HepG2 (cell line): Measurements from ENCODE around the gene CNEP1R1. TPM values are rescaled to one million over a fixed set of nuclear protein-coding genes. Genes with fewer than 3 reads are reported as not detected.
A peak's percentile ranks its signal among the peaks of the same experiment; 100 is the strongest.

ENCODE experiments used
- BCL6 ChIP-seq: IDR thresholded peaks from 2 replicates; pipeline ENCODE4 v1.6.1; 2016; ENCODE audit warnings: missing genetic modification reagents, missing compliant biosample characterization
- ELF4 ChIP-seq: sonication (generic); formaldehyde crosslinking; IDR thresholded peaks from 2 replicates; pipeline ENCODE4 v1.5.0; 2020; ENCODE audit warnings: missing genetic modification reagents, mild to moderate bottlenecking, moderate library complexity, borderline replicate concordance
- FIP1L1 ChIP-seq: fragments of 200-400 bp; formaldehyde crosslinking; IDR thresholded peaks from 2 replicates; pipeline ENCODE4 v1.6.1; 2018; ENCODE audit warnings: low read depth, mild to moderate bottlenecking, low read length, moderate library complexity, borderline replicate concordance; ENCODE audit not compliant: insufficient read depth
- FOXO1 ChIP-seq: sonication (generic); formaldehyde crosslinking; IDR thresholded peaks from 2 replicates; pipeline ENCODE4 v1.4.0; 2020; ENCODE audit warnings: missing genetic modification reagents
- GPN1 ChIP-seq: sonication (generic); formaldehyde crosslinking; IDR thresholded peaks from 2 replicates; pipeline ENCODE4 v1.5.1; 2020; ENCODE audit warnings: missing genetic modification reagents, borderline replicate concordance
- HNRNPUL1 ChIP-seq: fragments of 200-400 bp; formaldehyde crosslinking; IDR thresholded peaks from 2 replicates; pipeline ENCODE4 v1.6.1; 2017; ENCODE audit warnings: low read depth, mild to moderate bottlenecking, low read length, moderate library complexity
- KDM5A ChIP-seq: fragments of 200-600 bp; sonication (generic); IDR thresholded peaks from 2 replicates; pipeline ENCODE4 v1.7.0; 2018; ENCODE audit warnings: antibody characterized with exemption, mild to moderate bottlenecking, low read length, borderline replicate concordance
- KLF13 ChIP-seq: sonication (generic); formaldehyde crosslinking; IDR thresholded peaks from 2 replicates; pipeline ENCODE4 v1.4.0; 2020; ENCODE audit warnings: mild to moderate bottlenecking, missing genetic modification reagents
- NCOA5 ChIP-seq: sonication (generic); formaldehyde crosslinking; IDR thresholded peaks from 2 replicates; pipeline ENCODE4 v1.4.0; 2020; ENCODE audit warnings: missing genetic modification reagents
- NFATC3 ChIP-seq: sonication (generic); formaldehyde crosslinking; IDR thresholded peaks from 2 replicates; pipeline ENCODE4 v1.5.1; 2020; ENCODE audit warnings: mild to moderate bottlenecking, missing genetic modification reagents
- PAWR ChIP-seq: sonication (generic); formaldehyde crosslinking; IDR thresholded peaks from 2 replicates; pipeline ENCODE4 v1.4.0; 2020; ENCODE audit warnings: missing genetic modification reagents, mild to moderate bottlenecking, borderline replicate concordance
- RBAK ChIP-seq: sonication (generic); formaldehyde crosslinking; IDR thresholded peaks from 2 replicates; pipeline ENCODE4 v1.5.1; 2020; ENCODE audit warnings: mild to moderate bottlenecking, missing genetic modification reagents
- RCOR2 ChIP-seq: IDR thresholded peaks from 2 replicates; pipeline ENCODE4 v1.6.1; 2016; ENCODE audit warnings: missing biosample characterization, missing genetic modification reagents
- REST ChIP-seq, 2 experiments: IDR thresholded peaks; 2 replicates each; pipeline ENCODE4 v1.6.1; 2011 to 2012; ENCODE audit warnings: low read length in 2 of 2, borderline replicate concordance in 1 of 2, low read depth in 1 of 2, mild to moderate bottlenecking in 1 of 2, moderate library complexity in 1 of 2
- SIX1 ChIP-seq: sonication (generic); formaldehyde crosslinking; IDR thresholded peaks from 2 replicates; pipeline ENCODE4 v1.4.0; 2020; ENCODE audit warnings: missing genetic modification reagents, borderline replicate concordance
- SNAPC2 ChIP-seq: sonication (generic); formaldehyde crosslinking; IDR thresholded peaks from 2 replicates; pipeline ENCODE4 v1.8.1; 2022; ENCODE audit warnings: mild to moderate bottlenecking, missing genetic modification reagents
- SOX5 ChIP-seq: IDR thresholded peaks from 2 replicates; pipeline ENCODE4 v1.6.1; 2016; ENCODE audit warnings: borderline replicate concordance
- TARDBP ChIP-seq: sonication (generic); formaldehyde crosslinking; IDR thresholded peaks from 2 replicates; pipeline ENCODE4 v1.8.0; 2022; ENCODE audit warnings: mild to moderate bottlenecking, missing genetic modification reagents
- XBP1 ChIP-seq: sonication (generic); formaldehyde crosslinking; IDR thresholded peaks from 2 replicates; pipeline ENCODE4 v1.5.0; 2020; ENCODE audit warnings: missing genetic modification reagents
- ZBTB21 ChIP-seq: sonication (generic); formaldehyde crosslinking; IDR thresholded peaks from 2 replicates; pipeline ENCODE4 v1.4.0; 2020; ENCODE audit warnings: missing genetic modification reagents
- ZBTB46 ChIP-seq: sonication (generic); formaldehyde crosslinking; IDR thresholded peaks from 2 replicates; pipeline ENCODE4 v1.4.0; 2020; ENCODE audit warnings: mild to moderate bottlenecking, missing genetic modification reagents, borderline replicate concordance
- ZFAT ChIP-seq: sonication (generic); formaldehyde crosslinking; conservative IDR thresholded peaks from 2 replicates; pipeline ENCODE4 v1.8.1; 2023; ENCODE audit warnings: missing genetic modification reagents, inconsistent platforms
- ZNF331 ChIP-seq: sonication (generic); formaldehyde crosslinking; IDR thresholded peaks from 2 replicates; pipeline ENCODE4 v1.4.0; 2020; ENCODE audit warnings: missing genetic modification reagents
- ZNF543 ChIP-seq: sonication (generic); formaldehyde crosslinking; IDR thresholded peaks from 2 replicates; pipeline ENCODE4 v1.4.0; 2020; ENCODE audit warnings: mild to moderate bottlenecking, missing genetic modification reagents
- ZNF724P ChIP-seq: sonication (generic); formaldehyde crosslinking; IDR thresholded peaks from 2 replicates; pipeline ENCODE4 v1.8.0; 2022; ENCODE audit warnings: missing genetic modification reagents, borderline replicate concordance
- ZNF737 ChIP-seq: sonication (generic); formaldehyde crosslinking; IDR thresholded peaks from 2 replicates; pipeline ENCODE4 v1.5.0; 2020; ENCODE audit warnings: missing genetic modification reagents, mild to moderate bottlenecking, borderline replicate concordance
- ZNF784 ChIP-seq: sonication (generic); formaldehyde crosslinking; IDR thresholded peaks from 2 replicates; pipeline ENCODE4 v1.5.1; 2020; ENCODE audit warnings: missing genetic modification reagents, mild to moderate bottlenecking, borderline replicate concordance
- polyA plus RNA-seq, 8 experiments: library from polyadenylated mRNA; depleted of rRNA in 3 of 8; stranded (reverse) in 7 of 8; unstranded in 1 of 8; fragments of >200 nt; fragmentation: Illumina TruSeq in 4 of 8; extraction: Trizol in 4 of 8; gene quantifications; 2 replicates each; pipeline versions ENCODE4 v1.2.1 to v1.2.3, GENCODE V29; 2011 to 2016; ENCODE audit warnings: low read depth in 4 of 8, missing spikeins in 1 of 8, mixed read lengths in 1 of 8; ENCODE audit not compliant: insufficient read depth in 1 of 8
- total RNA-seq, 5 experiments: library from RNA; depleted of rRNA; stranded (reverse); fragments of >200 nt; fragmentation: Illumina TruSeq; extraction: Trizol; gene quantifications; 2 replicates each; pipeline ENCODE4 v1.2.3, GENCODE V29; 2016; ENCODE audit warnings: low read depth in 1 of 5

The CNEP1R1 gene
- total and polyA plus RNA-seq, 2 of the 13 experiments (the other 11 are each of a cell fraction or from before 2014, with no cell fraction given) = 23.6 to 26.8 TPM

GRCh38 chr16:50035468-50035992 is 10.5 kb downstream of the CNEP1R1 start (continued):
- TF ChIP-seq ZBTB21 (CRISPR knock-in tag) (peak; percentile 48; the same call in 1 of the 2 replicates), RBAK (CRISPR knock-in tag) (no peak), NCOA5 (CRISPR knock-in tag) (no peak), HNRNPUL1 (no peak), ZNF724P (no peak), FIP1L1 (no peak), KDM5A (no peak; the same call in 1 of the 2 replicates), FOXO1 (CRISPR knock-in tag) (peak; percentile 62), GPN1 (CRISPR knock-in tag) (no peak), REST (IDR thresholded peaks at IDR 0.05; ENCODE audit: borderline replicate concordance in 1 of 2, low read depth in 1 of 2, low read length in 2 of 2) (no peak), ZNF737 (no peak), ZNF784 (CRISPR knock-in tag) (no peak), XBP1 (CRISPR knock-in tag) (no peak), TARDBP (CRISPR knock-in tag) (0 out of 2 replicates have a peak, but pooled peaks have one; percentile 36), ZFAT (CRISPR knock-in tag) (no peak), NFATC3 (CRISPR knock-in tag) (no peak), SIX1 (CRISPR knock-in tag) (no peak), SNAPC2 (no peak), SOX5 (CRISPR knock-in tag) (peak; percentile 84), KLF13 (CRISPR knock-in tag) (no peak), ZNF331 (CRISPR knock-in tag) (peak; percentile 73), PAWR (CRISPR knock-in tag) (no peak), ZBTB46 (CRISPR knock-in tag) (no peak), RCOR2 (CRISPR knock-in tag) (no peak), BCL6 (CRISPR knock-in tag) (peak; percentile 96), ZNF543 (no peak), ELF4 (CRISPR knock-in tag) (no peak)
